BE2C (cell line): Measurements from ENCODE around the gene ASMTL.
A peak's percentile ranks its signal among the peaks of the same experiment; 100 is the strongest.

Experiments
- DNase-seq: peaks from one replicate; pipeline ENCODE4 v3.0.0-alpha.2; 2020
- H3K27me3 ChIP-seq: fragments of 250-450 bp; sonication (Bioruptor Pico); 2 replicates; pipeline ENCODE4 v1.5.1; 2020; ENCODE audit warnings: mild to moderate bottlenecking
- H3K36me3 ChIP-seq: fragments of 250-450 bp; sonication (Bioruptor Pico); 2 replicates; pipeline ENCODE4 v1.5.1; 2020; ENCODE audit warnings: mild to moderate bottlenecking
- H3K4me1 ChIP-seq: fragments of 250-450 bp; sonication (Bioruptor Pico); 2 replicates; pipeline ENCODE4 v1.5.1; 2020
- H3K4me3 ChIP-seq: 2 replicates; pipeline ENCODE4 v1.5.1; 2011; ENCODE audit warnings: low read depth, low read length
- H3K9me3 ChIP-seq: fragments of 250-450 bp; sonication (Bioruptor Pico); 2 replicates; pipeline ENCODE4 v1.5.1; 2020
- CTCF ChIP-seq: IDR thresholded peaks from 2 replicates; pipeline ENCODE4 v1.5.1; 2012; ENCODE audit warnings: mild to moderate bottlenecking, low read depth, low read length

ASMTL gene

GRCh38 chrX:1395646-1396216, 57.0 kb downstream of the ASMTL start:
- Histone ChIP-seq H3K27me3 (no peaks in the 10 kb centered on the region), H3K9me3 (no peaks in the 10 kb centered on the region), H3K4me1 (no peaks in the 10 kb centered on the region), H3K4me3 (no peak overlapping the region), H3K36me3 (peaks cover 11% of the 10 kb centered on the region)
- no peak for DNase-seq
- TF ChIP-seq CTCF = no peak

GRCh38 chrX:1394731-1395501, 57.8 kb downstream of the ASMTL start:
- no peaks in the 10 kb centered on the region for H3K4me1 ChIP-seq
- no peaks in the 10 kb centered on the region for H3K9me3 ChIP-seq
- H3K36me3 ChIP-seq = peaks cover 15% of the 10 kb centered on the region
- H3K27me3 ChIP-seq = no peaks in the 10 kb centered on the region
- no peak for DNase-seq
- no peak for TF ChIP-seq CTCF
- H3K4me3 ChIP-seq = no peak overlapping the region

GRCh38 chrX:1393871-1394615, 58.7 kb downstream of the ASMTL start:
- Histone ChIP-seq H3K9me3 (no peaks in the 10 kb centered on the region), H3K36me3 (peaks cover 24% of the 10 kb centered on the region), H3K4me1 (no peaks in the 10 kb centered on the region), H3K27me3 (no peaks in the 10 kb centered on the region), H3K4me3 (no peak overlapping the region)
- TF ChIP-seq CTCF = no peak
- DNase-seq = no peak

GRCh38 chrX:1392376-1393068, 60.2 kb downstream of the ASMTL start:
- no peaks in the 10 kb centered on the region for H3K9me3 ChIP-seq
- no peaks in the 10 kb centered on the region for H3K27me3 ChIP-seq
- peak overlapping the region; percentile 55 for H3K4me3 ChIP-seq
- no peaks in the 10 kb centered on the region for H3K4me1 ChIP-seq
- peak; percentile 69 for DNase-seq
- H3K36me3 ChIP-seq = peaks cover 39% of the 10 kb centered on the region
- no peak for TF ChIP-seq CTCF

- Histone ChIP-seq H3K9me3 (no peaks in the 10 kb centered on the region), H3K36me3 (peaks cover 46% of the 10 kb centered on the region), H3K4me3 (peak within 1 kb of the TSS; percentile 96), H3K4me1 (no peaks in the 10 kb centered on the region), H3K27me3 (no peaks in the 10 kb centered on the region)
- peak; percentile 95 for DNase-seq
- no peak for TF ChIP-seq CTCF
These were observed 60.9 kb downstream of the ASMTL start, which contains the start of gene SLC25A6 for GRCh38 chrX:1391707-1392375. TSS of gene SLC25A6 (minus strand) at chrX:1392113. CDS start at chrX:1392009, 104 bp downstream.
